G401 (cell line): ENCODE measurements around the gene BLOC1S1. TPM values are rescaled to one million over a fixed set of nuclear protein-coding genes. Genes with fewer than 3 reads are reported as not detected.

Experiments
- DNase-seq: peaks from one replicate; pipeline ENCODE4 v3.0.0-alpha.2; 2015; ENCODE audit warnings: low spot score
- in situ Hi-C: cut with HindIII; loops from 2 replicates; pipeline ENCODE4 v1.10.0; 2016; ENCODE audit warnings: low sequenced_read_pairs, mixed read lengths
- total RNA-seq: library from RNA; depleted of rRNA; stranded (reverse); fragments of >200 nt; shearing (Covaris generic); gene quantifications from 2 replicates; pipeline ENCODE4 v1.2.3, GENCODE V29; 2014; rRNA removed

The BLOC1S1 gene
- total RNA-seq, 1 experiment from 2014 or later = 60.2 TPM

GRCh38 chr12:55767156-55767555, 51.3 kb downstream of the BLOC1S1 start:
- in situ Hi-C loops = no loop called here
- DNase-seq = no peak

Other genes with a start within 250 kb of the BLOC1S1 start
- gene OR6C70, start 245.9 kb upstream of the BLOC1S1 start, total RNA-seq = not detected in 2 replicates
- gene OR6C68, start 223.7 kb upstream of the BLOC1S1 start, total RNA-seq = not detected in 2 replicates
- gene OR6C4, start 166.4 kb upstream of the BLOC1S1 start, total RNA-seq = not detected in 2 replicates
- not detected in 2 replicates for gene OR2AP1, start 143.6 kb upstream of the BLOC1S1 start, total RNA-seq
- gene OR10P1, start 79.2 kb upstream of the BLOC1S1 start, total RNA-seq = not detected in 2 replicates
- gene ITGA7, start 8.1 kb upstream of the BLOC1S1 start, total RNA-seq = 0.58 and 3.0 TPM in 2 replicates
- gene RDH5, start 4.3 kb downstream of the BLOC1S1 start, total RNA-seq = 2.5 and 4.3 TPM in 2 replicates
- 897 and 1,131 TPM in 2 replicates for gene CD63, start 13.0 kb downstream of the BLOC1S1 start, total RNA-seq
- gene GDF11, start 27.1 kb downstream of the BLOC1S1 start, total RNA-seq = 16.2 and 29.2 TPM in 2 replicates
- 248 and 272 TPM in 2 replicates for gene SARNP, start 101.7 kb downstream of the BLOC1S1 start, total RNA-seq
- 27.8 and 51.5 TPM in 2 replicates for gene ORMDL2, start 102.0 kb downstream of the BLOC1S1 start, total RNA-seq
- gene DNAJC14, start 113.5 kb downstream of the BLOC1S1 start, total RNA-seq = 17.3 and 33.2 TPM in 2 replicates
- gene MMP19, start 126.9 kb downstream of the BLOC1S1 start, total RNA-seq = 0.98 and 1.8 TPM in 2 replicates
- gene PYM1, start 211.8 kb downstream of the BLOC1S1 start, total RNA-seq = 93.9 and 119 TPM in 2 replicates
- 3.6 and 9.7 TPM in 2 replicates for gene DGKA, start 215.1 kb downstream of the BLOC1S1 start, total RNA-seq
- gene PMEL, start 250.0 kb downstream of the BLOC1S1 start, total RNA-seq = 22.2 and 27.9 TPM in 2 replicates